HT1080 (cell line): Measurements from ENCODE around the gene DARS1. TPM values are rescaled to one million over a fixed set of nuclear protein-coding genes. Genes with fewer than 3 reads are reported as not detected.
A peak's percentile ranks its signal among the peaks of the same experiment; 100 is the strongest.
"Not testable (repeated sequence)": the region's sequence is repeated elsewhere in the genome, so short reads cannot be mapped to it uniquely, and the experiment has no call there.

Experiments used
- DNase-seq: peaks from one replicate; pipeline ENCODE4 v3.0.0-alpha.2; 2015; ENCODE audit warnings: low read depth
- total RNA-seq: library from RNA; depleted of rRNA; stranded (reverse); fragments of >200 nt; shearing (Covaris generic); gene quantifications from 2 replicates; pipeline ENCODE4 v1.2.3, GENCODE V29; 2014

Gene DARS1
- total RNA-seq, 1 experiment from 2014 or later: 71.2 TPM

- DNase-seq: no peak
Observed at GRCh38 chr2:135984199-135985017, 1.0 kb downstream of the DARS1 start.

DNA sequence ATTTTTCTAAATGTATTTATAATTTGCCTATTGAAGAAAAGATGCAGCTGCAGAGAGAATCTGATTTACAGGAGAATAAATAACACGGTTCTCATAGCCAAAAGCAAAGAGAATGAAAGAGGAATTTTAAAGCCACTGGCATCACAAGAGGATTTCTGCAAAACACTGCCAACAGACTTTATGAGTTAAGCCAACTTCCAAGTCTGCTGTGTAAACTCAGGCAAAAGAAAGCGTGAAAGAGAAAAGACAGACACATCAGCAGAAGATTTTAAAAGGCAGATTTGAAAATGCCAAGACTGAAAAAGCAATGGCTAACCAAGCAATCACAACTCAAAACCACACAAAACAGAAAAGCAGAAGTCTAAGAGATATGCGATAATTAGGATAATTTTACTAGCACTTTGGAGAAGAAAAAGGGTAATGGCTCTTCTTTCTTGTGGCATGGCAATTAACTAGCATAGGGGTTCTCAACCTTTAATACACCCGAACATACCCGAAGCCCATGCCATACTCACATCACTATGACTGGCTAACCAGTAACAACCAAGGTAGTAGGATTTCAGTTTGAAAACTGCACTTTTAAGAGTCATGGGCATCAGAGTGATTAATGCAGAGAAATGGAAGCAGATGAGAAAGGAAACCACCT lies 4.9 kb downstream of the DARS1 start:
- no peak for DNase-seq

GRCh38 chr2:135975702-135976101 lies 9.7 kb downstream of the DARS1 start:
- no peak for DNase-seq

- DNase-seq: no peak
Observed at GRCh38 chr2:135974036-135974435, 11.4 kb downstream of the DARS1 start.

- DNase-seq: no peak
Observed at GRCh38 chr2:135969655-135970387, 15.6 kb downstream of the DARS1 start.

DNA sequence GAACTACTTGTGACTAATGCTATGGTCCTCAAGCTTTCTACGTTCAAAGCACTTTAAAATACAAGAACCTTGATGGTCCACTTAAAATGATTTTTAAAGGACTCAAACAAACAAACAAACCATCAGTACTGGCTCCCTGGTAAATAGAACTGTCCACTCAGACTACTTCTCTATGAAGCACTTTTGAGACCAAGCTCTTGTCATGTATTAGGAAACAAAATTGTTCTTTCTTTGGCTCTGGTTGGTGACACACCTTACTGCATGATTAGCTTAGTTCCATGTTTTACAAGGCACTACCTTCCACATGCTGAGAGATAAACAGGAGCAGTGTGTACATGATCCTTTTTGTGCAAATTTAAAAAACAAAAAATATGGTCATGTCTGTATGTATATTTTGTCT lies 19.7 kb downstream of the DARS1 start:
- DNase-seq: no peak

- not testable (repeated sequence) for DNase-seq
Observed at GRCh38 chr2:135964404-135964803, 21.0 kb downstream of the DARS1 start.

GRCh38 chr2:135963841-135964240 lies 21.6 kb downstream of the DARS1 start:
- DNase-seq: no peak

DNA sequence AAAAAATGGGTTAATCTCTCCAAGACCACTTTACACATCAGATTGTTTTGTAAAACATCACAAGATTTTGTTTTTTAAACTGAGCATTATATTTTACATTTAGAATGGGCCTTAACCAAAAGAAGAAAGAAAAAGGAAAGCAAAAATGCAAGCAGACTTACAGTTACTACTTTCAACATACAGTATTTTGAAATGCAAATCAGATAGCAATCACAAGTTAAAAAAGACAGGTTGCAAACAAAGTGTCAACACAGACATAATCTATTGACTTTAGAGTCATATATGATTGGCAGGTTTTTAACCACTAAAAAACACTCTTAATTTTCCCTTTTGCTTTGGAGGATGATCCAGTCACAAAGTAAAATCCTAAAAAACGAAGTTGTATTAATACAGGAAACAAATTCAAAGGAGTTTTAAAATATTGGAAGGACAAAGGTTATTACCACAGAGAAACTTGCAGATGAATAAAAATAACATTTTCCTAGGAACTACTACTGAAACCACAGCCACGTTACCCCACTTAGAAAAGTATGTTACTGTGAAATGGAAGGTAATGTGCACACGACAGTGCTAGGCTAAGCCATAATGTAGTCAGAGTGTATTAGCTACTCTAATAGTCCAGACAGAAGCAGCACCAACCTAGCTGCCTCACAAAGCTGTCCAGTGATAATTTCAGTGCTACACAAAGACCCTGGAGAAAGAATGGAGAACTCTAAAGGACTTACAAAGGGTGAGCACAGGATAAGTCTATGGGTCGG lies 22.9 kb downstream of the DARS1 start:
- no peak for DNase-seq

GRCh38 chr2:135960656-135961551 lies 24.5 kb downstream of the DARS1 start:
- no peak for DNase-seq

DNA sequence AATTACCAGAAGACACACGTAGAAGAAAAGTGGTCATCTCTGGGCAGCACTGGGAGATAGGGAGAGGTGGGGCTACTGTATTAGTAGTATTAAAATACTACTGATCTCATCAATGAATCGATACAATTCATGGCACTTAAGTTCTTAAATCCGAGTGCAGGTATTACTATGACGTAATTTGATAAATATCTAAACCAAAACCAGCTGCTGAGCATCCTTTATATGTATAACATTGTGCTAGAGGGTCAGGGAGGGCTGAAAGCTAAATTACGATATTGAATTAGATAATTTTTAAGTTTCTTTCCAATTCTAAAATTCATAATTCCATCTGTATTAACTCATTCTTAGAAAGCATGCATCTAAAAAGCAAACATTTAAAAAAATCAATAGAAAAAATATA lies 25.3 kb downstream of the DARS1 start:
- DNase-seq: no peak

- not testable (repeated sequence) for DNase-seq
Observed at GRCh38 chr2:135958927-135959326, 26.5 kb downstream of the DARS1 start.

- no peak for DNase-seq
Observed at GRCh38 chr2:135954020-135954601, 31.3 kb downstream of the DARS1 start.

DNA sequence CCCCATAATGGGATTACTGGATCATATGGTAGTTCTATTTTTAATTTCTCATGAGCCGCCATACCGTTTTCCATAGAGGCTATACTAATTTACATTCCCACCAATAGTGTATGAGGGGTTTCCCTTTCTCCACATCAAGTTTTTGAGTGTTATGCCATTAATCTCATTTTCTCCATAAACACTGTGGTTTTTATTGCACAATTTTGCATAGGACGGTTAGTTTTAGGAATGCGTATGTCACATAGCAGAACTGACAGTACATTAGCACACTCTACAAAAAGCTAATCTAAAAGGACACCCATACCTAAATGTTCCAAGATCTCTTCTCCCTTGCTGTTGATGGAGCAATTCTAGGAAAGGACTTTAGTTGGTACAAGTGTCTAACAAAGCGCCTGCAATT lies 32.5 kb downstream of the DARS1 start:
- DNase-seq: no peak

GRCh38 chr2:135951041-135951583 lies 34.3 kb downstream of the DARS1 start:
- no peak for DNase-seq

DNA sequence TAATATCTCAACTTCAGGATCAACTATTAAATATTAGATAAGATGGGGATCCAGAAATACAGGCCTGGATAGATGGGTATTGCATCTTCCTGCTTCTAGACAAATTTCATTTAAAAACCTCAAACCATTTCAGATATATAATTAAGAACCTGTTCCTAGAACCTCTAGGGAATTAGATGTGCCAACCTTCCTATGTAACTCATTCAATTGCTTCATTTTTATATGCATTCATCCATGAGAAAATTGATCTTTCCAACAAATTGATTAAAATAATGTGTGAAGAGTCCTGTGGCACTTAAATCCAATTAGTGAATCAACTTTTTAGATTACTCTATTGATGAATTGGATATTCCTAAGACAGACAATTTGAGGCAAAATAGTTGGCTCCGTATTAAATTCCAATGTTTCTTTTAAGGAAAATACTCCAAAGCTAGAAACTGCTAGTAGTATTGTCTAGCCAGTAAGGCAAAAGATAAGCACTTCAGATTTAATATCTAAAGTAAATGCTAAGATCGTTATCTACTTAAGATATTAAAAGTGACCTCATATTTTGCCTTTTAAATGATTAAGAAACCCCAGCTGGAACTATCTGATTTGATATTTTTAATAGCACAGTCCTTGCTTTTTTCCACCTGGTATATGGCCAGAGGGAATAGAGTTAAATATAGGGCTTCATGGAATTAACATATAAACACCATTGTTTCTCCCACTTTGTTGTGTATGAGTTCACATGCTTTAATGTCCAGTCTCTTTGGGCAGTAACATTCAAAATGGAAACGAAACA lies 35.8 kb downstream of the DARS1 start:
- no peak for DNase-seq

- DNase-seq: peak; percentile 84
Observed at GRCh38 chr2:135948642-135949355, 36.6 kb downstream of the DARS1 start.

GRCh38 chr2:135948141-135948540 lies 37.3 kb downstream of the DARS1 start:
- no peak for DNase-seq
